Ascending aorta (tissue), 2 donors: Measurements from ENCODE around the gene MTM1. TPM values are rescaled to one million over a fixed set of nuclear protein-coding genes. Genes with fewer than 3 reads are reported as not detected.

Experiments used
- DNase-seq, 2 donors: peaks; one replicate each; pipeline ENCODE4 v3.0.0-alpha.2; 2019; ENCODE audit warnings: low spot score in 2 of 2
- H3K27ac ChIP-seq, 2 donors: fragments of 200-600 bp; sonication (generic); one replicate each; pipeline ENCODE4 v1.5.1; 2016 to 2017; ENCODE audit warnings: mild to moderate bottlenecking in 1 of 2
- H3K27me3 ChIP-seq: fragments of 200-600 bp; sonication (generic); one replicate; pipeline ENCODE4 v1.5.1; 2017
- H3K36me3 ChIP-seq, 2 donors: fragments of 200-600 bp; sonication (generic); one replicate each; pipeline ENCODE4 v1.5.1; 2016
- H3K4me1 ChIP-seq, 2 donors: fragments of 200-600 bp; sonication (generic); one replicate each; pipeline ENCODE4 v1.5.1; 2016 to 2017; ENCODE audit warnings: mild to moderate bottlenecking in 1 of 2
- H3K4me3 ChIP-seq, 2 donors: fragments of 200-600 bp; sonication (generic); one replicate each; pipeline ENCODE4 v1.5.1; 2016 to 2017; ENCODE audit warnings: mild to moderate bottlenecking in 1 of 2
- H3K9me3 ChIP-seq, 2 donors: fragments of 200-600 bp; sonication (generic); one replicate each; pipeline ENCODE4 v1.5.1; 2016
- intact Hi-C: fragments of 100-400 bp; cut with DNase I; formaldehyde crosslinking; loops from one replicate; pipeline ENCODE4 v1.15.1; 2023
- total RNA-seq: library from RNA; depleted of rRNA; stranded (reverse); fragments of >200 nt; gene quantifications from one replicate; pipeline ENCODE4 v1.1.0, GENCODE V29; 2016
- TF ChIP-seq, protein P1 (sequence below), 3 experiments: fragments of 200-600 bp in 2 of 3; fragments of 450-650 bp in 1 of 3; sonication (generic) in 2 of 3; IDR thresholded peaks; one replicate each; pipeline ENCODE4 v1.5.1; 2016 to 2019; ENCODE audit warnings: antibody characterized with exemption in 3 of 3, mild to moderate bottlenecking in 1 of 3, moderate library complexity in 1 of 3

MTM1 gene
- total RNA-seq, 1 donor from 2014 or later = 7.3 TPM

- intact Hi-C loops = no loop called here
- TF ChIP-seq, protein P1, sequence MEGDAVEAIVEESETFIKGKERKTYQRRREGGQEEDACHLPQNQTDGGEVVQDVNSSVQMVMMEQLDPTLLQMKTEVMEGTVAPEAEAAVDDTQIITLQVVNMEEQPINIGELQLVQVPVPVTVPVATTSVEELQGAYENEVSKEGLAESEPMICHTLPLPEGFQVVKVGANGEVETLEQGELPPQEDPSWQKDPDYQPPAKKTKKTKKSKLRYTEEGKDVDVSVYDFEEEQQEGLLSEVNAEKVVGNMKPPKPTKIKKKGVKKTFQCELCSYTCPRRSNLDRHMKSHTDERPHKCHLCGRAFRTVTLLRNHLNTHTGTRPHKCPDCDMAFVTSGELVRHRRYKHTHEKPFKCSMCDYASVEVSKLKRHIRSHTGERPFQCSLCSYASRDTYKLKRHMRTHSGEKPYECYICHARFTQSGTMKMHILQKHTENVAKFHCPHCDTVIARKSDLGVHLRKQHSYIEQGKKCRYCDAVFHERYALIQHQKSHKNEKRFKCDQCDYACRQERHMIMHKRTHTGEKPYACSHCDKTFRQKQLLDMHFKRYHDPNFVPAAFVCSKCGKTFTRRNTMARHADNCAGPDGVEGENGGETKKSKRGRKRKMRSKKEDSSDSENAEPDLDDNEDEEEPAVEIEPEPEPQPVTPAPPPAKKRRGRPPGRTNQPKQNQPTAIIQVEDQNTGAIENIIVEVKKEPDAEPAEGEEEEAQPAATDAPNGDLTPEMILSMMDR (IDR thresholded peaks at IDR 0.05) = no peak
Measured at GRCh38 chrX:150605603-150606002, 37.2 kb downstream of the MTM1 start.

GRCh38 chrX:150607201-150607600 is 38.8 kb downstream of the MTM1 start:
- H3K27me3 ChIP-seq = no peaks in the 10 kb centered on the region
- H3K9me3 ChIP-seq = no peaks in the 10 kb centered on the region
- intact Hi-C loops = no loop called here
- DNase-seq = no peak
- H3K27ac ChIP-seq = no peak overlapping the region
- H3K4me3 ChIP-seq = no peak overlapping the region
- TF ChIP-seq, protein P1 (IDR thresholded peaks at IDR 0.05) = no peak
- H3K4me1 ChIP-seq = no peaks in the 10 kb centered on the region
- H3K36me3 ChIP-seq = no peaks in the 10 kb centered on the region

More at GRCh38 chrX:150605603-150606002, 37.2 kb downstream of the MTM1 start:
- no peak for DNase-seq
- H3K36me3 ChIP-seq = peaks cover 0 to 5% of the 10 kb centered on the region in 2 donors
- H3K4me3 ChIP-seq = no peak overlapping the region
- no peaks in the 10 kb centered on the region for H3K9me3 ChIP-seq
- H3K27me3 ChIP-seq = no peaks in the 10 kb centered on the region
- H3K27ac ChIP-seq = no peak overlapping the region
- no peaks in the 10 kb centered on the region for H3K4me1 ChIP-seq

DNA sequence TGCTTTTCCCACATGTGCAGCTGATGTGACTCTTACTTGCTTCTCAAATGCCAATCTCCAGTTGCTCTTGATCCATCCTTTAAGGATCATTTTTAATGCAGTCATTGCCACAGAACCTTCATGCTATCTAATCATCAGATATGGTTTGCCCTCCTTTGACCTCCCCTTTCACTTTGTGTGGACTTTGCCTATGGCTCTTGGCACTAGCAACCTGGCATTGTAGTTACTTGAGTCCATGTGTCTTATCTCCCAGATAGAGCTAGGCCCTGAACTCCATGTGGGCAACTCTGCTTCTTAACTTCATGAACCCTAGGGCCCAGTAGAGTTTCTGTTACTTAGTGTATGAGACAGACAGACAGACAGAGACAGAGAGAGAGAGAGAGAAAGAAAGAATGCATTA is 41.6 kb downstream of the MTM1 start:
- intact Hi-C loops = no loop called here
- H3K27me3 ChIP-seq = no peaks in the 10 kb centered on the region
- peaks cover 0 to 4% of the 10 kb centered on the region in 2 donors for H3K36me3 ChIP-seq
- no peaks in the 10 kb centered on the region for H3K4me1 ChIP-seq
- H3K4me3 ChIP-seq = no peak overlapping the region
- TF ChIP-seq, protein P1 (IDR thresholded peaks at IDR 0.05) = no peak
- DNase-seq = no peak
- H3K27ac ChIP-seq = no peak overlapping the region
- no peaks in the 10 kb centered on the region for H3K9me3 ChIP-seq

GRCh38 chrX:150610446-150610845 is 42.0 kb downstream of the MTM1 start:
- H3K4me1 ChIP-seq = no peaks in the 10 kb centered on the region
- intact Hi-C loops = no loop called here
- H3K4me3 ChIP-seq = no peak overlapping the region
- DNase-seq = no peak
- peaks cover 0 to 4% of the 10 kb centered on the region in 2 donors for H3K36me3 ChIP-seq
- no peak overlapping the region for H3K27ac ChIP-seq
- no peaks in the 10 kb centered on the region for H3K9me3 ChIP-seq
- no peaks in the 10 kb centered on the region for H3K27me3 ChIP-seq
- TF ChIP-seq, protein P1 (IDR thresholded peaks at IDR 0.05) = no peak

DNA sequence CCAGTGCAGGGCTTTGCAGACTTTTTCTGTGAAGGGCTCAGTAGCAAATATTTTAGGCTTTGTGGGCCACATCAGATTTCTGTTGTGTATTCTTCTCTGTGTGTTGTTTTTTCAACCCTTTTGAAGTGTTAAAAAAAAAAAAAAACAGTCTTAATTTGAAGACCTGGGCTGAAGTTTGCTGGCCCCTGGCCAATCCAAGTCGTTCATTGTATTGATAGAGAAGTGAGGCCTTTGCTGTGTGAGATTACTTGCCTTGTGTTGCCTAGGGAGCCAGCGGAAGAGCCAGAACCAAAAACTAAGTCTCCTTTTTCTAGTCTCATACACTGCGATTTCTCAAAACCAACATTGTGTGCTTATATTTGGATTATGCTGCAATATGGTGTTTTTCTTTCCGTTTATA is 46.9 kb downstream of the MTM1 start:
- no peaks in the 10 kb centered on the region for H3K4me1 ChIP-seq
- peaks cover 0 to 4% of the 10 kb centered on the region in 2 donors for H3K36me3 ChIP-seq
- H3K9me3 ChIP-seq = no peaks in the 10 kb centered on the region
- H3K27me3 ChIP-seq = no peaks in the 10 kb centered on the region
- no peak overlapping the region for H3K4me3 ChIP-seq
- intact Hi-C loops = no loop called here
- TF ChIP-seq, protein P1 (IDR thresholded peaks at IDR 0.05) = no peak
- H3K27ac ChIP-seq = no peak overlapping the region
- DNase-seq = no peak
